PC-3 (cell line): ENCODE results near the gene BCAR1. TPM values are rescaled to one million over a fixed set of nuclear protein-coding genes. Genes with fewer than 3 reads are reported as not detected.

Experiments used
- ATAC-seq: fragments of 200-7000 bp; cut with Tn5 transposase; 2 replicates; pipeline ENCODE4 v1.9.1; 2020; ENCODE audit warnings: mild to moderate bottlenecking, moderate library complexity
- BruUV-seq: library from RNA; stranded (reverse); fragments of 400-500 nt; replicated peaks from 2 replicates; lab custom pipeline; 2021; lab: Mats Ljungman, UMichigan
- CTCF ChIA-PET: fragments of 300-600 bp; sonication (Branson Sonifier 250); formaldehyde crosslinking; loops from one replicate; lab custom pipeline; 2022; ENCODE audit warnings: antibody characterized with exemption; lab: Charles Lee
- POLR2A ChIA-PET: fragments of 300-600 bp; sonication (Branson Sonifier 250); formaldehyde crosslinking; loops from one replicate; lab custom pipeline; 2022; ENCODE audit warnings: antibody characterized with exemption; ENCODE audit not compliant: unreplicated experiment; lab: Charles Lee
- DNase-seq: peaks from one replicate; pipeline ENCODE4 v3.0.0-alpha.2; 2015
- H2AFZ ChIP-seq: fragments of 300-600 bp; sonication (generic); 2 replicates; pipeline ENCODE4 v1.6.0; 2016; ENCODE audit warnings: antibody characterized with exemption, low read length
- H3F3A ChIP-seq: fragments of 300-600 bp; sonication (generic); one replicate; pipeline ENCODE4 v1.6.0; 2017; ENCODE audit warnings: antibody characterized with exemption, low read length, control low read depth, mild to moderate bottlenecking; ENCODE audit not compliant: unreplicated experiment
- H3K27ac ChIP-seq: fragments of 300-600 bp; sonication (generic); 2 replicates; pipeline ENCODE4 v1.5.1; 2016; ENCODE audit warnings: mild to moderate bottlenecking, low read length
- H3K27me3 ChIP-seq: fragments of 300-600 bp; sonication (generic); 2 replicates; pipeline ENCODE4 v1.6.1; 2016; ENCODE audit warnings: low read length, mixed read lengths
- H3K36me3 ChIP-seq: fragments of 300-600 bp; sonication (generic); 2 replicates; pipeline ENCODE4 v1.6.1; 2016; ENCODE audit warnings: low read depth, mixed run types, low read length, mixed read lengths
- H3K4me1 ChIP-seq: fragments of 300-600 bp; sonication (generic); 2 replicates; pipeline ENCODE4 v1.5.1; 2016; ENCODE audit warnings: low read length; ENCODE audit not compliant: insufficient read depth
- H3K4me2 ChIP-seq: fragments of 300-600 bp; sonication (generic); 2 replicates; pipeline ENCODE4 v1.6.0; 2016; ENCODE audit warnings: low read length
- H3K4me3 ChIP-seq: fragments of 300-600 bp; sonication (generic); 2 replicates; pipeline ENCODE4 v1.5.1; 2016; ENCODE audit warnings: mild to moderate bottlenecking, low read length, mixed read lengths
- H3K79me2 ChIP-seq: fragments of 300-600 bp; sonication (generic); 2 replicates; pipeline ENCODE4 v1.6.1; 2017; ENCODE audit warnings: low read length, mixed read lengths
- H3K9ac ChIP-seq: fragments of 300-600 bp; sonication (generic); 2 replicates; pipeline ENCODE4 v1.6.0; 2016; ENCODE audit warnings: mild to moderate bottlenecking, low read length
- H3K9me2 ChIP-seq: fragments of 300-600 bp; sonication (generic); replicated peaks from 2 replicates; pipeline ENCODE4 v1.6.1; 2016; ENCODE audit warnings: mixed run types, low read length, mixed read lengths
- H3K9me3 ChIP-seq: fragments of 300-600 bp; sonication (generic); 2 replicates; pipeline ENCODE4 v1.6.1; 2016; ENCODE audit warnings: low read length, mixed read lengths
- H4K20me1 ChIP-seq: fragments of 300-600 bp; sonication (generic); 2 replicates; pipeline ENCODE4 v1.6.1; 2016; ENCODE audit warnings: low read length, mixed read lengths
- EZH2 ChIP-seq: fragments of 300-600 bp; sonication (generic); IDR thresholded peaks from one replicate; pipeline ENCODE4 v1.6.1; 2017; ENCODE audit warnings: antibody characterized with exemption, mild to moderate bottlenecking, low read length; ENCODE audit not compliant: unreplicated experiment
- EZH2phosphoT487 ChIP-seq: fragments of 300-600 bp; sonication (generic); IDR thresholded peaks from 2 replicates; pipeline ENCODE4 v1.6.1; 2018; ENCODE audit warnings: mild to moderate bottlenecking, antibody characterized with exemption, low read length, borderline replicate concordance
- intact Hi-C: fragments of 100-400 bp; cut with micrococcal nuclease; formaldehyde crosslinking; loops from 2 replicates; pipeline ENCODE4 v1.9.0; 2023
- total RNA-seq: library from RNA; depleted of rRNA; stranded (reverse); fragments of >200 nt; gene quantifications from 2 replicates; pipeline ENCODE4 v1.2.3, GENCODE V29; 2014
- TF ChIP-seq, protein P1 (sequence below): fragments of 300-600 bp; sonication (generic); conservative IDR thresholded peaks from 2 replicates; pipeline ENCODE4 v1.5.1; 2017; ENCODE audit warnings: antibody characterized with exemption, low read depth, mild to moderate bottlenecking, low read length

Gene BCAR1
- total RNA-seq, 1 experiment from 2014 or later: 49.3 TPM

DNA sequence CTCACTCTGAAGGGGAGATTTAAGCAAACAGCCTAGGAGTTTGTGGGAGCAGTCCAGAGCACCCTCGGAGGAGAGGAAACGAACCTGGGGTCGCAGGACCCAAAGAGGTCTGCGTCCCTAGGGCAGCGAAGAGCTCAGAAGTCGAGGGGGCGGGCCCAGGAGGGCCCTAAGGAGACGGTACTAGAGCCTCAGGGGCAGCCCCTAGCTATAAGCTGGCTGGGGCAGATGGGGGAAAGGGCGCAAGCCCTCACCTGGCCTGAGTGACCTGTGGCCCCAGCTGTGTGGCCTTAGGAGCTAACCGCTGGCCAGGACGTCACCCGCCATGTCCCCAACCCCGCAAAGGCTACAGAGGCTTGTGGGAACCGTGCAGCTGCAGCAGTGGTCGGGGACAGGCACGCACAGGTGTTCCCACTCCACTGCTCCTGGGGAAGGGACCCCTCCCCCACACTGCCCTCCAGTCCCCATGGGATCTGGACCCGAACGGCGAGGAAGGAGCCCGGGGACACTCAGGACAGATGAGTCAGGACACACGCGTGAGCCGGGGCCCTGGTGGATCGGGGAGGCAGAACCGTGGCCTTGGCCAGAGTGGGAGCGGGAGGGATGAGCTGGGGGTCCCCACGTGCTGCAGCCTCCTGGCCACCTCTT, 42.4 kb downstream of the BCAR1 start:
- Histone ChIP-seq H3K9ac (no peak overlapping the region), H3K27me3 (no peaks in the 10 kb centered on the region), H2AFZ (no peak overlapping the region), H3F3A (no peaks in the 10 kb centered on the region), H3K9me3 (no peaks in the 10 kb centered on the region), H3K4me3 (no peak overlapping the region), H3K4me1 (no peaks in the 10 kb centered on the region), H3K79me2 (no peaks in the 10 kb centered on the region), H4K20me1 (no peaks in the 10 kb centered on the region), H3K27ac (no peak overlapping the region), H3K36me3 (no peaks in the 10 kb centered on the region), H3K4me2 (no peak overlapping the region), H3K9me2 (no peaks in the 10 kb centered on the region)
- intact Hi-C loops: no loop called here
- no peak for DNase-seq
- POLR2A ChIA-PET: no interaction called here
- BruUV-seq: no TSS peak
- ATAC-seq: no peak
- TF ChIP-seq EZH2phosphoT487: no peak
- TF ChIP-seq, protein P1, sequence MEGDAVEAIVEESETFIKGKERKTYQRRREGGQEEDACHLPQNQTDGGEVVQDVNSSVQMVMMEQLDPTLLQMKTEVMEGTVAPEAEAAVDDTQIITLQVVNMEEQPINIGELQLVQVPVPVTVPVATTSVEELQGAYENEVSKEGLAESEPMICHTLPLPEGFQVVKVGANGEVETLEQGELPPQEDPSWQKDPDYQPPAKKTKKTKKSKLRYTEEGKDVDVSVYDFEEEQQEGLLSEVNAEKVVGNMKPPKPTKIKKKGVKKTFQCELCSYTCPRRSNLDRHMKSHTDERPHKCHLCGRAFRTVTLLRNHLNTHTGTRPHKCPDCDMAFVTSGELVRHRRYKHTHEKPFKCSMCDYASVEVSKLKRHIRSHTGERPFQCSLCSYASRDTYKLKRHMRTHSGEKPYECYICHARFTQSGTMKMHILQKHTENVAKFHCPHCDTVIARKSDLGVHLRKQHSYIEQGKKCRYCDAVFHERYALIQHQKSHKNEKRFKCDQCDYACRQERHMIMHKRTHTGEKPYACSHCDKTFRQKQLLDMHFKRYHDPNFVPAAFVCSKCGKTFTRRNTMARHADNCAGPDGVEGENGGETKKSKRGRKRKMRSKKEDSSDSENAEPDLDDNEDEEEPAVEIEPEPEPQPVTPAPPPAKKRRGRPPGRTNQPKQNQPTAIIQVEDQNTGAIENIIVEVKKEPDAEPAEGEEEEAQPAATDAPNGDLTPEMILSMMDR: no peak
- TF ChIP-seq EZH2: no peak
- CTCF ChIA-PET: no interaction called here

DNA sequence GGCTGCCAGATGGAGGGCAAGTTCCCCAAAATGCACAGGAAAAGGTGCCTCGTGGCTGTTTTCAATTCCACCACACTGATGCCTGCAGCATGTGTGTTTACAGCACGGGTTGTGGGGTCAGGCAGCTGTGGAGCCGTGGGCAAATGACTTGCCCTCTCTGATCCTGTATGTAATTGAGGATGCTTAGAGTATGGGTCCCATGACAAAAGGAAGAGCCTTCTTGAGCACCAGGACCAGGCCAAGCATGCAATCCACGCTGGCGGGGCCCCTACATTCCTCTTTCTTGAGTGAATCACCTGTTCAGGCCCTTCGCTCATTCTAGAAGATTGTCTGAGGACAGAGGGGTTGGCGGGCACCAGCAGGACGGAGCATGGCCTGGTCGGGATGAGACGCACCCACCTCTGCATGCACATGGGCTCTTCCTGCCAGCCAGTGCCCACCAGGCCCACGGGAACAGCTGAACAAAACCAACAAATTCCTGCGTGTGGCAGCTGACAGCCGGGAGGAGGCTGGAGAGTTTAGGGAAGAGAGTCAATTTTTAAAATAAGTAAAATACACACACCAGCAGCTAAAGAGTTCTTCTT, 43.1 kb downstream of the BCAR1 start:
- Histone ChIP-seq H3K9me3 (no peaks in the 10 kb centered on the region), H3K27ac (no peak overlapping the region), H2AFZ (no peak overlapping the region), H3K4me2 (no peak overlapping the region), H3K4me3 (no peak overlapping the region), H3K36me3 (no peaks in the 10 kb centered on the region), H4K20me1 (no peaks in the 10 kb centered on the region), H3F3A (no peaks in the 10 kb centered on the region), H3K27me3 (no peaks in the 10 kb centered on the region), H3K9me2 (no peaks in the 10 kb centered on the region), H3K4me1 (no peaks in the 10 kb centered on the region), H3K79me2 (no peaks in the 10 kb centered on the region), H3K9ac (no peak overlapping the region)
- ChIA-PET POLR2A (no interaction called here), CTCF (no interaction called here)
- DNase-seq (no peak), ATAC-seq (no peak)
- BruUV-seq: no TSS peak
- TF ChIP-seq EZH2phosphoT487 (no peak), EZH2 (no peak)
- TF ChIP-seq, protein P1: no peak
- intact Hi-C loops: no loop called here

DNA sequence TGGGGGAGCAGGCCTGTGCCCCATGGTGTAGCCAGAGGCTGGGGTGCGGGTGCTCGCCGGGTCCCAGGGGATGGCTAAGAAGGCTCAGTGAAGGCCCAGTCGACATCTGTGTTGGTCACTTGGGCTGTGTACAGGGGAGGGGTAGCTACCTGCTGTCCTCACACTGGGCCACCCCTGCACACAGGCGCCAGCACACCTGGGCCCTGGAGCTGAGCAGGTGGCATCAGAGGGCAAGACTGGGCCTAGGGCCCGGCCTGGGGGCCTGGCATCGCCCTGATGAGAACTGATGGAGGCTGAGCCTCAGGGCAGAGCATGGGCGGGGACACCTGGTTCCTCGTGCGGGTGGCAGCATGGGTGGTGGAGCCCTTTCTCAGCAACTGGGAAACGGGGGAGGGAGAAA, 43.6 kb downstream of the BCAR1 start:
- POLR2A ChIA-PET: no interaction called here

More for the DNA sequence above, 43.6 kb downstream of the BCAR1 start:
- no peaks in the 10 kb centered on the region for H3F3A ChIP-seq
- TF ChIP-seq EZH2phosphoT487: no peak
- TF ChIP-seq, protein P1: no peak
- intact Hi-C loops: no loop called here
- H3K36me3 ChIP-seq: no peaks in the 10 kb centered on the region
- no peak overlapping the region for H2AFZ ChIP-seq
- no peak overlapping the region for H3K4me3 ChIP-seq
- CTCF ChIA-PET: no interaction called here
- H4K20me1 ChIP-seq: no peaks in the 10 kb centered on the region
- DNase-seq (no peak), ATAC-seq (no peak)
- BruUV-seq: no TSS peak
- no peak overlapping the region for H3K9ac ChIP-seq
- no peak overlapping the region for H3K4me2 ChIP-seq
- no peaks in the 10 kb centered on the region for H3K79me2 ChIP-seq
- no peaks in the 10 kb centered on the region for H3K9me3 ChIP-seq
- H3K27me3 ChIP-seq: no peaks in the 10 kb centered on the region
- H3K9me2 ChIP-seq: no peaks in the 10 kb centered on the region
- H3K4me1 ChIP-seq: no peaks in the 10 kb centered on the region
- H3K27ac ChIP-seq: no peak overlapping the region
